ENCODE data around the gene PSMA8.

GRCh38 chr18:26091047-26091630 is 42.5 kb upstream of the PSMA8 start:
- TF ChIP-seq POLR2AphosphoS5 (IDR thresholded peaks at IDR 0.05; ENCODE audit: low read depth, low read length) (peak; percentile 64; the same call in 1 of the 2 replicates), CTCF (IDR thresholded peaks at IDR 0.05) (no peak), GATA2 (CRISPR knock-in tag; IDR thresholded peaks at IDR 0.05) (no peak), NFIC (IDR thresholded peaks at IDR 0.05; ENCODE audit: borderline replicate concordance) (no peak), REST (IDR thresholded peaks at IDR 0.05; ENCODE audit: low read depth, low read length) (no peak)
- TF ChIP-seq, protein P1, sequence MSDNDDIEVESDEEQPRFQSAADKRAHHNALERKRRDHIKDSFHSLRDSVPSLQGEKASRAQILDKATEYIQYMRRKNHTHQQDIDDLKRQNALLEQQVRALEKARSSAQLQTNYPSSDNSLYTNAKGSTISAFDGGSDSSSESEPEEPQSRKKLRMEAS (IDR thresholded peaks at IDR 0.05; ENCODE audit: low read depth), result no peak

Measured in SK-N-SH (cell line).